DLD1 (cell line): Measurements from ENCODE around the gene NHLRC3.
"Not testable (repeated sequence)": the region's sequence is repeated elsewhere in the genome, so short reads cannot be mapped to it uniquely, and the experiment has no call there.

ENCODE experiments used
- in situ Hi-C: cut with HindIII; loops from 2 replicates; pipeline ENCODE4 v1.10.0; 2017; ENCODE audit warnings: low sequenced_read_pairs

The NHLRC3 gene, protein sequence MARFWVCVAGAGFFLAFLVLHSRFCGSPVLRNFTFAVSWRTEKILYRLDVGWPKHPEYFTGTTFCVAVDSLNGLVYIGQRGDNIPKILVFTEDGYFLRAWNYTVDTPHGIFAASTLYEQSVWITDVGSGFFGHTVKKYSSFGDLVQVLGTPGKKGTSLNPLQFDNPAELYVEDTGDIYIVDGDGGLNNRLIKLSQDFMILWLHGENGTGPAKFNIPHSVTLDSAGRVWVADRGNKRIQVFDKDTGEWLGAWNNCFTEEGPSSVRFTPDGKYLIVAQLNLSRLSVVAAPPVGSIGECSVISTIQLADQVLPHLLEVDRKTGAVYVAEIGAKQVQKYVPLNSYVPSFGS

DNA sequence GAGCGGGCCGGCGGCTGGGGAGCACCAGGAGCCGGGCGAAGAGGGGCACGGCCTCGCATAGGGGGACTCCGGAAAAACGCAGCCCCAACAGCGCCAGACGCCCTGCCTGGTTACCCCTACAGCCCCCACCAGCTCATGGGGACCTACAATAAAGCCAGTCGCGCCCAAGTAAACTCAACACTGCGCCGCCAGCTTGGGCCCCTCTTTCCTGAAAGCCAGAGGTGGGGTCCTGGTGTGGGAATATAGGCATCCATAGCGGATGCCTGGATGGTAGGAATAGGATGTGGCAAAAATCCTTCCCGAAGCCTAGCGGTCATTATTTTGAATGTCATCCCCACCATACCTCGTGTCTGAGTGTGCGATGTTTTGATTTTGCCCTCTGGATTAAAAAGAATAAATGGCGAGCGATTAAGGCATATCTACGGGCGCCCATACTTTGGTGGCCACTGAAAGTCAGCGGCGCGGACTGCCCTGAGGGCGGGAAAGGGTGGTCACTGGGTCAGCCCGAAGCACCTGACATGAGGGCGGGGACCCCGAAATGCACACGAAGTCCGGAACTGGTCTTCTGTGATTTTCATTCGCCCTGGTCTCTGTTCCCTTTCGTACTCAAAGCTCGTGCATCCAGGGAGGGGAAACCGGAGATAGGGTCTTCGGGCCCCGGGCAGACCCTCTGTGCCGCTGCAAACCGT, at the start of gene NHLRC3, which contains the start of gene PROSER1:
TSS of gene NHLRC3 (plus strand) at position 577 of the 689 bp plus-strand sequence. CDS start 184 bp downstream, outside the sequence.
TSS of gene PROSER1 (minus strand) at position 210 of the 689 bp plus-strand sequence. CDS start 847 bp downstream, outside the sequence.
- in situ Hi-C loops: no loop called here

DNA sequence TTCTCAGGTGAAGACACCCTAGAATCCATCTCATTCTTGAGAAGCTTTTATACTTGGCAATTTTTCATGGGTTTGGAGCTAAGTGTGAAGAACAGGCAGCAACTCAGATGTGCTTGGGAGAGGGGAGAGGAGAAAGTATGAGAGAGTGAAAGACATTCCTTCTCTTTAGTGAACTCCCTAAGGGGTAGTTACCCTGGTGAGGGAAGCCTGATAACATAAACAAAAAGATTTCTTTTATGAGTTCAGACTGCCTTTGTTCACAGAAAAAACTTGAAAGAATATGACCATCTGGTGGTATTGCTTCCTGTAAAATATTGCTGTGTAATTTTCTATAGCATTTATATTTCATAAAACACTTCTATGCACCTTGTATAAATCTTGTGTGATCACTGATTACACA, 47.6 kb upstream of the NHLRC3 start, which contains the start of gene STOML3:
TSS of gene STOML3 (minus strand) at position 139 of the 400 bp plus-strand sequence. CDS start at position 29, 110 bp downstream.
- in situ Hi-C loops: no loop called here

DNA sequence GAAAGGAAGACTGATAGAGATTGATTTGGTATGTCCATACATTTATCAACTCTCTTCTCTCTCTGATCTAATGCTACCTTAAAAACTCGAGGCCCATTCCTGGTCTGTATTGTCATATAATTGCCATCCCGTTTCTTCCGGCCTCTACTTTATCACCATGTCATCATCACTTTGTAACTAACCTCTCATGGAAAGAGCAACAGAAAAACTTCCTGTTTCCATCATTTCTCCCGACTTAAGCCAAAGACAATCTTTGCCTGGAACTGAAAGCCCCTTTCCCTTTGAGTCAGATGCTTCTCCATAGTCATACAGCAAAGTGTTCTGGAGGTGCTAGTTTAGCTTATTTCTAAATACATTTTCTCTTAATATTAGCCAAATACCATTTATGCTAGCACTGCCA, 44.9 kb upstream of the NHLRC3 start:
- in situ Hi-C loops: no loop called here

DNA sequence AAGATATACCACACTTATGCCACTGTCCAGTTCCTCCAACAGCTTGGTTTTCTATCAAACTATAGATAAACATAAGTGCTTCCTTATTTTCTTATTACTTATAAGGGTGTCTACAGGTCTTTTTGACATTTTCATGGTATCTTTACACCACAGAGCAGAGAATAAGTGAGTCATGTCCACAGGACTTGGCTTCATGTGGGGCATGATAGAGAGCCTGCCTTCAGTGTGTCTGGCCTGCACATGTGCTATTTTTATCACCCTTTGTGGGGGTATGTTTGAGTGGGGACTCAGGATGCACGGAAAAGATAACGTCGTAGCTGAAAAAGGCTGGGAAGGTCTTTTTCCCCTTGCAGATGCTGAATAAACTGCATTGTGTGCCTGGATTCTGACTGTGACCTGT, 39.5 kb upstream of the NHLRC3 start:
- in situ Hi-C loops: no loop called here

DNA sequence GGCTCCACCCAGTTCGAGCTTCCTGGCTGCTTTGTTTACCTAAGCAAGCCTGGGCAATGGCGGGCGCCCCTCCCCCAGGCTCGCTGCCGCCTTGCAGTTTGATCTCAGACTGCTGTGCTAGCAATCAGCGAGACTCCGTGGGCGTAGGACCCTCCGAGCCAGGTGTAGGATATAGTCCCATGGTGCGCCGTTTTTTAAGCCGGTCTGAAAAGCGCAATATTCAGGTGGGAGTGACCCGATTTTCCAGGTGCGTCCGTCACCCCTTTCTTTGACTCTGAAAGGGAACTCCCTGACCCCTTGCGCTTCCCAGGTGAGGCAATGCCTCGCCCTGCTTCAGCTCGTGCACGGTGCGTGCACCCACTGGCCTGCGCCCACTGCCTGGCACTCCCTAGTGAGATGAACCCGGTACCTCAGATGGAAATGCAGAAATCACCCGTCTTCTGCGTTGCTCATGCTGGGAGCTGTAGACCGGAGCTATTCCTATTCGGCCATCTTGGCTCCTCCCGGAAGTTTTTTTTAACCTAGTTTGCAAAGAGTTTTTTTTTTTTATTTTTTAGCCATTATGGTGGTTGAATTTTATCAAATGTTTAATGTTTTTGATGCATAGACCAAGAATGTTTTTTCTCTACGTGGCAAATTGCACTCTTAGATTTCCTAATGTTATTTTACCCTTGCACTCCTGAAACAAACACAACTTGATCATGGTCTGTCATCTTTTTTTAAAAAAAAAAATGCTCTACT, 31.7 kb upstream of the NHLRC3 start:
- in situ Hi-C loops: not testable (repeated sequence)

DNA sequence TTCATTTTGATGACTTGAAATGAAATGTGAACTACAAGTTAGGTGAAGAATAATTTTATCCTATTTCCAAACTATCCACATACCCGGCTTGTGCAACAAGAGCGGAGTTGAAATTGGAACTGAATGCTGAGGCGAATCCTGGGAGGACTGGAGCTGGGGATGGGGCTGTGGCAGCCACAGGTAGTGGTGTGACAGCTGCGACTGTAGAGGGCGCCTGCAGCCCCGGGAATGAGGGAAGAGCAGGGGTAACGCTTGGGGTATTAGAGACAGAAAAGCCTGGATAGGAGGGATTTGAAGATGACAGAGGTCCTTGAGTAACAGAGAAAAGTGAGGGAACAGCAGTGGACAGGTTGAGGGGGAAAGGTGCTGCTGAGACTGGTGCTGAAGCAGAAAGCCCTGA, 25.6 kb upstream of the NHLRC3 start:
- in situ Hi-C loops: no loop called here

DNA sequence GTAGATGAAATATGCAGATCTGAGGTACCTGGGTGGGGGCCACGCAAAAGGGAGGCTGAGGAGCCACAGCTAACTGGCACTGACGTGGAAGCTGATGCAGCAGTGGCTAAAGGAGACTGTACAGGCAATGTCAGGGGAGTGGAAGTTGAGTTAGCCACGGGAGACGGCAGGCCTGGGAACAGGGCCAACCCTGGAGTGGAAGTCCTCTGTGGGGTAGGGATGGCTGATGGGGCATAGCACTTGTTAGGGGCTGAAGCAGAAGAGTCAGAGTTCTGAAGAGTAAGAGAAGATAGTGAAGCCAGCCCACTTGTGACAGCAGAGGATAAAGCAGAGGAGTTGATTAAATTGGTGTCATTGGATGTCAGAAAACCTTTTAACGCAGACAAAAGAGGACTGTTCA, 24.8 kb upstream of the NHLRC3 start:
- in situ Hi-C loops: no loop called here

DNA sequence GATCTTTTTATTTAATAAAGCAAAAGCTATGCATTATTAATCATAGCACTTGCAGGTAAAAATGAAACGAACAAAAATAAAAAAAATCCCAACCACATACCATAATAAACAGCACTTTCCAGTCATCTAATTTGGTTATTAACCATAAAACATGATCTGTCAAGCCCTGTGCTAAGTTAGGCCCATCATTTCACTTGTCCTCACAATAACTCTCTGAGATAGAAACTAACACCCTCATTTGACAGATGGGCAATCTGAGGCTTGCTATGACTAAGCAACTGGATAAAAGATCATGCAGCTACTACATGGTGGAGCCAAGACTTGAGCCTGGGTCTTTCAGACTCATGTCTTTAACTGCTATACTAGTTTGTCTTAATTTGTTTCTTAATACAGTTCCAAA, 22.2 kb upstream of the NHLRC3 start:
- in situ Hi-C loops: no loop called here

DNA sequence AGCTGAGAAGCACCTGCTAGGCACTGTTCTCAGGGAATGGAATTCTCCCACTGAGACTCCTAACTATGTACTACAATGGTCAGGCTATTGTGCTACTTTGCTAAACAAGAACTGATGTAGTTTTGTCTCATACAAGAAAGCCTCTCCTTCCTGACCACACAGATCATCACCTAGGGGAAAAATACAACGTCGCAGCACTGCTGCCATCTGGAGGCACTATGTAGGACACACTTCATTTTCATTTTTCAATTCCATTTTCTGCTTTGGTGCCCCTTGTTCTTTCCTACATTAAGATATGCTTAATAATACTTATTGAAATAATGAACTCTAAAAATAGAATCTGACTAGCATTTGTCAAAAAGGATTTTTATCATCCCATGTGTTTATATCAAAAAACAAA, 21.5 kb upstream of the NHLRC3 start:
- in situ Hi-C loops: no loop called here

DNA sequence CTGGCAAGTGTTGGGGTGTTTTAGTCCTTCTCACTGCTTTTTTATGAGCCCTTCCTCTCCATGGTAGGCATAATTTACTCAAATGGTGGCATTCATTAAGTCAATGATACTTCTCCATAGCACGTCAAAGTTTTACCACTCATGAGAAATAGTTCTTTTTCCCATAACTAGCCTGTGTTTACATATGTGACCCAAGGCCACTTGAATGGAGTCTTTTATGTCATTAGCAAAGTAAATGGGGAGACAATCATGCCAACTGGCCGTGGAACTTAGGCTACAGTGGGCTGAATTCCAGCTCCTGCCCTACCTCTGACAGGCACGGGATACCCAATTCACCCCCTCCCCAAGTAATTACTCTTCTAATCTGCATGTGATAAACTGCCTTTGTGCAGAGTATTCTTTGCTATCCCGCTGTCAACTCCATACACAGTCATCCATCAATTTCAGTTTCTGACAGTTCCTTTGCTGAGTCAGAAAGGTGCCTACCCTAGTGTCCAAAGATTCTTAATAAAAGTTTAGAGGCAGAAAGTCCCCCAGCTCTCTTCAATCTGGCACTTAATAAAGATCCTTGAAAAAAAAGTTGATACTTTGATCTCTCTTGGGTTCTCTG, 17.3 kb upstream of the NHLRC3 start:
- in situ Hi-C loops: no loop called here

DNA sequence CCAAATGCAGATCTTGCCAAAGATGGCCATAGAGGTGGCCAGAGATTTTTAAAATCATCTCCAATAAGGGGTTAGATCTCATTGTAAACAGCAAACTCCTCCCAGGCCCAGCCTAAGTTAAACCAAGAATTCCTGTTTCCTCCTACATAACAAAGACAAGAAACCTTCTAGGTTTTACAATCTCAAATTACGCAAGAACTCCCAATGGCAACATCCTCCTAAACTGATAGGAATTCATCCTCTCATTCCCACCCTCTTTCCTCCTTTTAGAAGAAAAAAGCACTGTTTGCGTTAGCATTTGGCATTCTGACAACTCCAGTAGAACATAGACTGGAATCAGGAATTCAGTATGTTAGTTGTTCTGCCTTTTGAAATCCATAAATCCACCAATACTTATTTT, 14.9 kb upstream of the NHLRC3 start:
- in situ Hi-C loops: no loop called here

DNA sequence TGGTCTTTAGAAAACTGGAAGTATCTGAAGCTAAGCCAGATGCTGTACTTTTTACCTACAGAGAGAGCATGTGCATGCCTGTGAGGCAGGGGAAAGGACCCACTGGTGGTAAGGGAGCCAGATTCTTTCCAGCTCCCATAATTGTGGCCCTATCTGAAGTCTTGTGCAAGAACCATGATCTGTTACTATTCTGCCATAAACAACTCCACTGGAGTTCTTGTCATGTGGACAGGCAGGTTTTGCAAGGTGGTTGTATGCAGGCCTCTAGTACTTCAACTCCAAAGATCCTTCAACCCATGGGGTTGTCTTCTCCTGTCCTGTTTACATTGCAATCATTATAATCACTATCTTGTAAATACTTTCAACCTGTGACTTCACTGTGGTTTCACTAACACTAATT, 14.5 kb upstream of the NHLRC3 start:
- in situ Hi-C loops: no loop called here

DNA sequence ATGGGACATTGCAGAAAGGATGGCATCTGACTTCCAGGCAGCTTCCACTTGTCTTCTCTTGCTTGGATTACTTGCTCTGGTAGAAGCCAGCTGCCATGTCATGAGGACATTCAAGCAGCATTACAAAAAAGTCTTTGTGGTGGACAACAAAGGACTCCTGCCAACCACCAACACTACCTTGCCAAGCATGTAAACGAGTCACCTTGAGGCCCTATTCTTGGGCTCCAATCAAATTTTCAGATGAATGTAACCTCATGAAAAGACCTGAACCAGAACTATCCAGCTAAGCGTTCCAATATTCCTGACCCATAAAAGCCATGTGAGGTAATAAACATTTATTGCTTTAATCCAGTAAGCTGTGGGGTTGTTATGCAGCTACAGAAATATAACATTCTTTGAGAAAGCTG, 12.8 kb upstream of the NHLRC3 start:
- in situ Hi-C loops: no loop called here

DNA sequence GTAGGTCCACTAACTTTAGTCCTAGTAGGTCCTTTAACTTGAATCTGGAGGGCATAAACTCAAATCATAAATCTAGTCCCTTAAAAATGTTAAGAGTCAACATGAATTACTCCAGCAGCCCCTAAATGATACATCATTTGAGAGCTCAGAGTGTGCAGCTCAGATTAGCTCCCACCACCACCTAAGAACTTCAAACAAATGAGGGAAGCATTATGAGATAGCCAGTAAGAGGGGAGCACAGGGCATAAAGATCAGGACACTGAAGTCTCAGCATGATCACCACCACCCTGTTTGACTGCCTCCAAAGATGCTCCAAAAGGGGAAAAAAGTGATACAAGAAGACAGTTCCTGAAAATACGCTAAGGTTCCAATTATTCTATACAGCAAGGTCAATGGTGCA, 6.1 kb upstream of the NHLRC3 start:
- in situ Hi-C loops: no loop called here

DNA sequence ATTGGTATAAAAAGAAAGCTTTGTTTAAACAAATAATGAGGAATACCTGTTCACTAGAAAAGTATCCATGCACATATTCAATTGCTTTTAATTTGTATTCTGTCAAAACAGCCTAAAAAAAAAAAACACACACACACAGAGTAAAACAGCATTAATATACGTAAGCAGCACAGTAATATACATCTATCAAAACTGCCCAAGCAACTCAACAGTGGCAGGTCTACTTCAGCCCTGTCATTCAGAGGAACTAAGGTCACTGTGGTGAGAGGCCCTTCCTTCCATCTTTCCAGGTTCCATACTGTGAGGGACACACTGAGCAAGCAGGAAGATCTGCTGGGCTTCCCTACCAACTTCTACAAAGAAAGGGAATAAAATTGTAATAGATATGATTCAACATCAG, 4.2 kb upstream of the NHLRC3 start:
- in situ Hi-C loops: no loop called here

DNA sequence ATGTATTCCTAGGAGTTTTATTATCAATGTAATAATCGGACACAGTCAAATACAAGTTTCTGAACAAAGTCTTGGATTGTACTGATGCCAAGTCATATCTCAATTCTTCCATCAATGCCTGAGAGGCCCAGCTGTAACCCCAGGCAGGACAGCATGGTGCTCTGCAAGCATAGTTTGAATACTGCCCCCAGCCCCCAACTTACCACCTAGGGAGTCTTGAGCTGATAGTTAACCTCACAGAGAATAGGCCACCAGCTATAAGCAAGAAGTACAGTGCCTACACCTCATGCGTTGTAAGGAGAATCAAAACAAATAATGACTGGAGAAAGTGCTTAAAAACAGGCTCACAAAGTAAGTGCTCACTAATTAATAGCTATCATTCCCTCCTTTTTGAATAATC, 3.1 kb upstream of the NHLRC3 start:
- in situ Hi-C loops: no loop called here

DNA sequence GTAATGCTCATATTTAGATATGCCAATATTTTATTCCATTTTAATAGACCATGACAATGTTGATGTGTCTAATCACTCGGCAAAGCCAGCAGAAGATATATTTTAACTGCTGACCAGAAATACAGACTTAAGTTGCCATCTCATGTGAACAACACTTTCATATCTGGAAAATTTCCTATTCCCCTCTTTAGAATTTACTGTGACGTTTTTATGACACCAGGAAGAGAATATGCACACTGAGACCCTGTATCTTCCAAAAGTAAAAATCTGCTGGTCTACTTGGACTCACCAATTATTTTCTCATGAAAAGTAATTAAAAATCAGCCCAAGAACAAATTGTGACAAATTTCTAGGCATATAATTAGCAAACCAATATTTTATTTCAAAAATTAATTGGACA, 2.5 kb upstream of the NHLRC3 start:
- in situ Hi-C loops: no loop called here

DNA sequence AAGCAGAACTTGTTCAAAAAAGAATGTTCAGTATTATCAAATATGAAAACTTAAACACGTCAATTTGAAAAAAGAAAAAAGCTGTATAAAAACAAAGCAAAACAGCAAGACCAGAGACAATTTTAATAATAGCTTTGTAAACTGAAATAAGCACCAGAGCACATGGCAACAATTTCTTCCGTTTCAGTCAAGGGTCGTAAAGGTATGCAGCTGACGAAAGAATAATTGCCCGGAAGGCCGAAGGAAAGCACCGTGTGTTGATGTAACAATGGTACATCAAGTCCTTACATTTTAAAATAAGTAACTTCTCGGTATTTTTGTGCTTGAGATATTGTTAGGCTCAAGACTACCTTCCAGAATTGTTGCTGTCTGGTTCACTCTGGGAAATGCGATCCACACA, 2.0 kb upstream of the NHLRC3 start:
- in situ Hi-C loops: no loop called here

DNA sequence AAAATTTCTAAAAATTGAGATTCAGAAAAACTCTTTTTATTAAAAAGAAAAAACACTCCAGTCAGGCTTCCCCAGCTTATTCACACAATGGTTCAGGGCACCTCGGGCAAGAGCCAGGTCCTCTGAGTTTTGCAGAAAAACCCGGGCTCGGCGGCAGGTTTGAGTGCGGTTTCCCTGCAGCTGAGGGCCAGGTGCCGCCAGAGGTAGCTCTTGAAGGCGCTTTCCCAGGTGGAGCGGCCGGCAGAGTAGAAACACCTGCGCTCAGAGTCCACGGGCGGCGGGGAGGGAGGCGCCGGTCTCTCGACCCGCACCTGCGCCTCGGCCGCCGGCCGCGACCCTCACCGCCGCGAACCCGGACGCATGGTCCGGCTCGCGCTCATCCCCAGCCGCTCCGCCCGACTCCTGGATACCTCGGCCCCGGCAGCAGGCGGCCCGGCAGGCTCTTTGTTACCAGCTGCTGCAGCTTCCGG, 811 bp upstream of the NHLRC3 start:
- in situ Hi-C loops: no loop called here

DNA sequence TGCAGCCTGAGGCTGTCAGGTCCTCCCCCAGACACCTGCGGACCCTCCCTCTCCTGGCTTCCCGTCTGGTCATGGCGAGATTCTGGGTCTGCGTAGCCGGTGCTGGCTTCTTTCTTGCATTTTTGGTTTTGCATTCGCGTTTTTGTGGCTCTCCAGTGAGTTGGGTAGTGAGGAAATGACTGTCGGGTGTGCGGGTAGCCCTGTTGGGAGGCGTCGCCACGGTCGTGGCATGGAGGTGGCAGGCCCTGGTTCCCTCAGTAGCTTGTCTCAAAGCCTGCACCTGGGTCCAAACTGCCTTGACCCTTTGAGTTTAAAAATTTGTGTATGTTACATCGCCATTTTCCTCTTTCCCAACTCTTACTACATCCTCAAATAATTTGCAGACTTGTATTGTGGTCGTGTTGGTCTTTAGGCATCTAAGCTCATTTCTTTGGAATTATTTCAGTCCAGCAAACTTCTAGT, 344 bp downstream of the NHLRC3 start:
- in situ Hi-C loops: no loop called here

DNA sequence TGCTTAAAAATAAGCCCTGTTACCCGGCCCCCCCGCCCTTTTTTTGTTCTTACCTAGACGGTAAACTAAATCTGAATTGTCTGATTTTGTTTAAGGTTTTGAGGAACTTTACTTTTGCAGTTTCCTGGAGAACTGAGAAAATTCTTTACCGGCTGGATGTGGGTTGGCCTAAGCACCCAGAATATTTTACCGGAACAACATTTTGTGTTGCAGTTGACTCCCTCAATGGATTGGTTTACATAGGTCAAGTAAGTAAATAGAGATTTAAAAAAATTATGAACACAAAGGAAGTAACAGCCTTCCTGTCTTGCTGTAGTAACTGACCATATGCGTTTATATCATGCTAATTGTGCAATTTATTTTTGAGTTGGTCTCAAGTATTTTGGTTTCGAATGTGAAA, 785 bp downstream of the NHLRC3 start:
- in situ Hi-C loops: no loop called here
